Measurements from ENCODE around the gene ARHGAP15.

The ARHGAP15 gene

GRCh38 chr2:143706354-143706753 is 577.1 kb downstream of the ARHGAP15 start:
- Histone ChIP-seq H3K4me3 (no peak overlapping the region), H3K27ac (no peak overlapping the region)

- Histone ChIP-seq H3K27ac (no peak overlapping the region), H3K4me3 (no peak overlapping the region)
These were observed 579.5 kb downstream of the ARHGAP15 start for GRCh38 chr2:143708682-143709081.

- H3K27ac ChIP-seq: no peak overlapping the region
These were observed 581.0 kb downstream of the ARHGAP15 start for GRCh38 chr2:143710196-143710595.

GRCh38 chr2:143710879-143711278 is 581.7 kb downstream of the ARHGAP15 start:
- no peak overlapping the region for H3K27ac ChIP-seq
- no peak overlapping the region for H3K4me3 ChIP-seq

More at GRCh38 chr2:143710196-143710595, 581.0 kb downstream of the ARHGAP15 start:
- H3K4me3 ChIP-seq: no peak overlapping the region

- Histone ChIP-seq H3K4me3 (no peak overlapping the region), H3K27ac (peak overlapping the region in 1 of 21 experiments; percentile 9)
These were observed 587.3 kb downstream of the ARHGAP15 start for GRCh38 chr2:143716522-143716921.

- H3K4me3 ChIP-seq: no peak overlapping the region
- H3K27ac ChIP-seq: peak overlapping the region in 4 of 21 experiments; percentile 5 to 45 (median 21)
These were observed 587.8 kb downstream of the ARHGAP15 start for GRCh38 chr2:143717053-143717452.

GRCh38 chr2:143717536-143718168 is 588.4 kb downstream of the ARHGAP15 start:
- Histone ChIP-seq H3K27ac (peak overlapping the region in 3 of 21 experiments; percentile 5 to 45 (median 8)), H3K4me3 (no peak overlapping the region)

GRCh38 chr2:143718745-143719144 is 589.5 kb downstream of the ARHGAP15 start:
- Histone ChIP-seq H3K27ac (no peak overlapping the region), H3K4me3 (no peak overlapping the region)

GRCh38 chr2:143719406-143719805 is 590.2 kb downstream of the ARHGAP15 start:
- H3K27ac ChIP-seq: no peak overlapping the region

GRCh38 chr2:143720095-143720664 is 591.0 kb downstream of the ARHGAP15 start:
- Histone ChIP-seq H3K27ac (no peak overlapping the region), H3K4me3 (no peak overlapping the region)

More at GRCh38 chr2:143719406-143719805, 590.2 kb downstream of the ARHGAP15 start:
- no peak overlapping the region for H3K4me3 ChIP-seq

GRCh38 chr2:143725400-143725799 is 596.2 kb downstream of the ARHGAP15 start:
- H3K4me3 ChIP-seq: no peak overlapping the region
- H3K27ac ChIP-seq: no peak overlapping the region

GRCh38 chr2:143726151-143726845 is 597.1 kb downstream of the ARHGAP15 start:
- H3K4me3 ChIP-seq: no peak overlapping the region
- peak overlapping the region in 1 of 21 experiments; percentile 62 for H3K27ac ChIP-seq

- Histone ChIP-seq H3K27ac (peak overlapping the region in 1 of 21 experiments; percentile 5), H3K4me3 (no peak overlapping the region)
These were observed 599.3 kb downstream of the ARHGAP15 start for GRCh38 chr2:143728498-143728897.

GRCh38 chr2:143729296-143729814 is 600.1 kb downstream of the ARHGAP15 start:
- Histone ChIP-seq H3K27ac (peak overlapping the region in 5 of 21 experiments; percentile 2 to 69 (median 60)), H3K4me3 (no peak overlapping the region)

GRCh38 chr2:143730155-143730952 is 601.1 kb downstream of the ARHGAP15 start:
- H3K4me3 ChIP-seq: no peak overlapping the region

GRCh38 chr2:143730953-143731260 is 601.7 kb downstream of the ARHGAP15 start:
- Histone ChIP-seq H3K27ac (peak overlapping the region in 1 of 21 experiments; percentile 18), H3K4me3 (no peak overlapping the region)

More at GRCh38 chr2:143730155-143730952, 601.1 kb downstream of the ARHGAP15 start:
- H3K27ac ChIP-seq: peak overlapping the region in 9 of 21 experiments; percentile 2 to 69 (median 11)

GRCh38 chr2:143732076-143732475 is 602.9 kb downstream of the ARHGAP15 start:
- Histone ChIP-seq H3K27ac (no peak overlapping the region), H3K4me3 (no peak overlapping the region)

GRCh38 chr2:143732871-143733270 is 603.7 kb downstream of the ARHGAP15 start:
- H3K4me3 ChIP-seq: no peak overlapping the region
- H3K27ac ChIP-seq: no peak overlapping the region

GRCh38 chr2:143734507-143734906 is 605.3 kb downstream of the ARHGAP15 start:
- Histone ChIP-seq H3K4me3 (no peak overlapping the region), H3K27ac (no peak overlapping the region)

GRCh38 chr2:143736904-143737303 is 607.7 kb downstream of the ARHGAP15 start:
- no peak overlapping the region for H3K4me3 ChIP-seq
- no peak overlapping the region for H3K27ac ChIP-seq

Data from skin epidermis (tissue), 12 donors.